HUDEP-2 (cell line): ENCODE measurements around the gene CHD3.

Experiments used
- DNase-seq, 76 experiments: peaks; one replicate each; lab custom pipeline; 2025; ENCODE audit not compliant: unreplicated experiment in 76 of 76; lab: John Stamatoyannopoulos, UW

Gene CHD3

GRCh38 chr17:7959503-7960253 lies 71.1 kb downstream of the CHD3 start:
- DNase-seq, result no peak

- no peak for DNase-seq
These were observed 72.8 kb downstream of the CHD3 start for GRCh38 chr17:7961421-7961820.
